ENCODE data around the gene PALLD.

PALLD gene

DNA sequence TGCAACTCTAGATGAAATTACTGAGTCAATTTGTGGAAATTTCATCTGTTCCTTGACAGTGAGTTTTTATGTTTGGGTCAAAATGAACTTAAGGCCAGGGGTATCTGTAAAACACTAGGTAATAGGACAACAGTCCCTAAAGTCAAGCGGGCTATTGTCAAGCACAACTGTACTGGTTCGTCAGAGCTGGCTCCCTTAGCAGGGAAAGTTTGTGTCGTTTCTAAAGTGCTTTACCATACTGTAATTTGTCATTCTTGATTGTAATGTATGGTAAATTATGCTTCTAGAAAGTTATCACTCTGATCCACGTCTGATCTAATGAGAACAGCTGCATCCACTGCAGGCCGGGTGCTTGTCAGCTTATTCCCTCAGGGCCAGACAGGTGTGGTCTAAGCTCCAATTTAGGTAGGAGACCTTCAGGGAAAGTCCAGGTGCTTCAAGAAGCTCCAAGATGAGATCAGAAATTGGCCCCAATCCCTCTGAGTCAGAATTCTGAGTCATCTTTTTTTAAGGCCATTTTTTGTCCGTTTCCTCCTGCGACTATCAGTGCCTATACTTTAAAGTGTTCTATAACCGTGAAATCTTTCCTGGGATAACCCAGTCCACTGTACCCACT lies 92.2 kb downstream of the PALLD start:
- H3K4me3 ChIP-seq (ENCODE audit: low read length), result no peak overlapping the region
- TF ChIP-seq, protein P1, sequence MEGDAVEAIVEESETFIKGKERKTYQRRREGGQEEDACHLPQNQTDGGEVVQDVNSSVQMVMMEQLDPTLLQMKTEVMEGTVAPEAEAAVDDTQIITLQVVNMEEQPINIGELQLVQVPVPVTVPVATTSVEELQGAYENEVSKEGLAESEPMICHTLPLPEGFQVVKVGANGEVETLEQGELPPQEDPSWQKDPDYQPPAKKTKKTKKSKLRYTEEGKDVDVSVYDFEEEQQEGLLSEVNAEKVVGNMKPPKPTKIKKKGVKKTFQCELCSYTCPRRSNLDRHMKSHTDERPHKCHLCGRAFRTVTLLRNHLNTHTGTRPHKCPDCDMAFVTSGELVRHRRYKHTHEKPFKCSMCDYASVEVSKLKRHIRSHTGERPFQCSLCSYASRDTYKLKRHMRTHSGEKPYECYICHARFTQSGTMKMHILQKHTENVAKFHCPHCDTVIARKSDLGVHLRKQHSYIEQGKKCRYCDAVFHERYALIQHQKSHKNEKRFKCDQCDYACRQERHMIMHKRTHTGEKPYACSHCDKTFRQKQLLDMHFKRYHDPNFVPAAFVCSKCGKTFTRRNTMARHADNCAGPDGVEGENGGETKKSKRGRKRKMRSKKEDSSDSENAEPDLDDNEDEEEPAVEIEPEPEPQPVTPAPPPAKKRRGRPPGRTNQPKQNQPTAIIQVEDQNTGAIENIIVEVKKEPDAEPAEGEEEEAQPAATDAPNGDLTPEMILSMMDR (conservative IDR thresholded peaks at IDR 0.05; ENCODE audit: low read depth, low read length), result no peak
- no peak for DNase-seq (ENCODE audit: low read depth)

DNA sequence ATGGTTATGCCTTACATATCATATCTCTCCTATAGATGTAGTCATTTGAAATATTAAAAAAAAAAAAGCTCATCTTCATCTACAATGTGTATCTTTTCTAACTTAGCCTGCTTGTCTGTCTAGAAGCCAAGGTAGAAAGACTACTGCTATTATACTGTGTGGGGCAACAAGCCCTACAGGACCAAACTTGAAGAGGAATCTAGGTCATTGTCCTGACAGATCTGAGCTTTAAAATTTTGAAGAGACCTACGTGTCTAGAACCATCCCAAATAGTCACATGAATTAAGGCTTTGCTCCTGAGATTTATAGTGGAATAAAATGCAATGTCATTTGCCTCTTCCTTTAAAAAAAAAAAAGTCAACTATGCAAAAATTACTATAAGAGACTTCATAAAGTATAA lies 95.8 kb downstream of the PALLD start:
- TF ChIP-seq, protein P1 (conservative IDR thresholded peaks at IDR 0.05; ENCODE audit: low read depth, low read length), result no peak

DNA sequence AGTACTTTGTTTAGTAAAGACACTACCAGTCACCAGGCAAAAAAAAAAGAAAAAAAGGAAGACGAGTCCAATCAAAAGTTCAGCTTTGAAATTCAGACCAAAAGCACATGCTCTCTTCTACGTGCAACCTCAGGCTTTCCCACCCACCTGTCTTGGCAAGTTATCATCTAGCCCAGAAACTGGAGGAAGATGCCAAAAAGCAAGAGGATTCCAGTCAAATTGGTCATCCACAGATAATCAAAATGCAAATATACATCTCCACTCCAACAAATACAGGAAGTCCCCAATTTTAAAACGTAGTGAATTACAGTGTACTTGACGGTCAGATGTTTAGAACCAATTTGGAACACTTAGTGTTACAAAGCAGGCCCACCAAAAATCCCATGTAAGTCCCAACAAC lies 96.5 kb downstream of the PALLD start:
- TF ChIP-seq, protein P1 (conservative IDR thresholded peaks at IDR 0.05; ENCODE audit: low read depth, low read length), result no peak
- DNase-seq (ENCODE audit: low read depth), result no peak
- no peak overlapping the region for H3K4me3 ChIP-seq (ENCODE audit: low read length)

More for the DNA sequence above, 95.8 kb downstream of the PALLD start:
- no peak overlapping the region for H3K4me3 ChIP-seq (ENCODE audit: low read length)
- DNase-seq (ENCODE audit: low read depth), result no peak

DNA sequence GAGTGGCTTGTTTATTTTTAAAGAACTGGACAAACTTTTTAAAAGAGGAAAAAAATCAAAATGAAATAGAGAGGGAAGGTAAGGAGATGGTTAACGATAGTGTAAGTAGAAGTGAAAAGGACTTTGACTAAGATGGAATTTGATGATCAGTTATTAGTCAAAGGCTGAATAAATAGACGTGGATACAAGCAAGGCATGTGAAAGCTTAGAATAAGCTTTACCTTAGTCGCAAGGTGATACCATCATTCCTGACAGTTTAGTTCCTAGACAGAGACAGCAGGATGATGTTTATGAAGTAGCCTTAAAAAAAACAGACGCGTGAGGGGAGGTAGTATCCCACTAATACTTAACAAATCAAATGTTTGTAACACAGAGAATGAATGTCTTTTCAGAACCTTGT lies 97.3 kb downstream of the PALLD start:
- no peak for DNase-seq (ENCODE audit: low read depth)
- TF ChIP-seq, protein P1 (conservative IDR thresholded peaks at IDR 0.05; ENCODE audit: low read depth, low read length), result no peak

DNA sequence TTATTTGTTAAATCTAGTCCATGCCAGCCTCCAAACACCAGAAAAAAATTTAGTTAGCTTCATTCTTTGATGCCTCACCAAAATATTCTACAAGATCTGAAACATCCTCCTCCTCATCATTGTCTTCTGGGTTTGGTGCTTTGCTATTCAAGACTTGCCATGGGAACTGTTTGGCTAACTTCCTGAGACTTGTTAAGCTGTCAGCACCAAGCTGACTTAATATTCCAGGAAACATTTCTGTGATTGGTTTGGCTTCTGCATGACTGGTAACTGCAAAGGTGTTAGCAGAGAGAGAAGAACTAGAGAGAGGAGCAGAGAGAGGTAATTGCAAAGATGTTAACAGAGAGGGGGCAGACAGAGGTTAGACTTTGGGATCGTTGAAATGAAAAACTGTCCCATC lies 101.3 kb downstream of the PALLD start:
- H3K4me3 ChIP-seq (ENCODE audit: low read length), result no peak overlapping the region
- TF ChIP-seq, protein P1 (conservative IDR thresholded peaks at IDR 0.05; ENCODE audit: low read depth, low read length), result no peak
- no peak for DNase-seq (ENCODE audit: low read depth)

More for the DNA sequence above, 97.3 kb downstream of the PALLD start:
- no peak overlapping the region for H3K4me3 ChIP-seq (ENCODE audit: low read length)

DNA sequence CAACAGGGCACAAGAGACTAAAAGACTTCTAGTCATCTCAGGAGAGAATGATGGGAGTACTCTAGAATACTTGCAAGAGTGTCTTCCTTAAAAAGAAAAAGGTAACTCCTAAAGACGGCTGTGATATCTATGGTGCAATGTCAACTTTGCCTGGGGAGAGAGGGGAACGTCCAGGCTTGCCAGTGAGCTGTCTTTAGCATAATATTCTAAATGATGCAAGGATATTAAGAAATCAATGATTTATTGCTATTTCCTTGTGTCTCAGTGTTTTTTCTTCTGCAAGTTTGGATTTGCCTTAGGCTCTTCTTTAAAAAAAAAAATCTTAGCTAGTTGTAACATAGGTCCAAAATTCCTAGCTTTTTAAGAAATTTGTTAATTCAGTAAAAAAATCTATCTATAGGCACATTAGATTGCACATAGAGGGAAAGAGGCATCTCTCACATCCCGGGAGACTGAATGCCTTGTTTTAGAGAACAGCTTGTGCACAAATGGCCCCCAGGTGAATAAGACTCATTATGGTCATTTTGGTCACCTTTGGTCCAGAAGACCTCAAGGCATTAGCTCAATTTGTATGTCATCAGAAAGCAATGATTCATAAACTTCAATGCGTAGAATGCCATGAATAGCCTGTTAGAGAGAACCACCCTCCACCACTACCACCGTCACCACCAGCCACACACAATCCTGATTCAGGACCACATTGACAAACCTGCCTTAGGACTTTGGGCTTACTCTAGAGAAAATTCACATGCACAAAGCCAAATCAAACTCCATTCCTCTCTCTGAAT lies 104.1 kb downstream of the PALLD start:
- no peak for DNase-seq (ENCODE audit: low read depth)
- TF ChIP-seq, protein P1 (conservative IDR thresholded peaks at IDR 0.05; ENCODE audit: low read depth, low read length), result no peak
- no peak overlapping the region for H3K4me3 ChIP-seq (ENCODE audit: low read length)

DNA sequence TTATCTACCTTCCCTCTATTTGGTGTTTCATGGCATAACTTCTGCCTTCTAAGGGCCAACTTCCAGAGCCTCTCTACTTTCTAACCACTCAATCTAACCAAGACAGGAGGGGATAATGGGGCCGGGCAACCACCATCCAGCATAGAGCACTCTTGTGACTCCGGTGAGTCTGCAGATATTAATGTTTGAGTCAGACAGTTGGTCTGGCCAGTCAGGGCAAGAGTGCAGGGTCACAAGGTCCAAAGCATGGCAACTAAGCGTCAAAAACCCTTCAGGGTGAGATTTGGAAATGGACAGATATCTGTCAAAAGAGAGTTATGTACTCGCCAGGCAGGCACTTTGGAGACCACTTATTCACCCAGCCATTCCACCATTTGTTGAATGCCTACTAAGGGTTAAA lies 105.0 kb downstream of the PALLD start:
- TF ChIP-seq, protein P1 (conservative IDR thresholded peaks at IDR 0.05; ENCODE audit: low read depth, low read length), result no peak
- no peak for DNase-seq (ENCODE audit: low read depth)
- H3K4me3 ChIP-seq (ENCODE audit: low read length), result no peak overlapping the region

All from retinal pigment epithelial cell (primary cell).